Neuronal stem cell (in vitro differentiated cells): ENCODE data around the gene YWHAQ.

ENCODE experiments used
- DNase-seq: peaks from one replicate; pipeline ENCODE4 v3.0.0-alpha.2; 2013; ENCODE audit warnings: low spot score
- H2AFZ ChIP-seq: one replicate; pipeline ENCODE4 v1.6.1; 2013; ENCODE audit warnings: mild to moderate bottlenecking, low read length, inconsistent platforms
- H2AK5ac ChIP-seq: 2 replicates; pipeline ENCODE4 v1.6.1; 2013; ENCODE audit warnings: low read depth, mild to moderate bottlenecking, inconsistent platforms, low read length, moderate library complexity, mixed read lengths
- H2BK120ac ChIP-seq: 2 replicates; pipeline ENCODE4 v1.6.1; 2013; ENCODE audit warnings: low read depth, mild to moderate bottlenecking, inconsistent platforms, low read length, moderate library complexity, mixed read lengths
- H2BK12ac ChIP-seq: one replicate; pipeline ENCODE4 v1.6.1; 2013; ENCODE audit warnings: low read length, inconsistent platforms
- H2BK15ac ChIP-seq: 2 replicates; pipeline ENCODE4 v1.6.1; 2013; ENCODE audit warnings: mild to moderate bottlenecking, low read length, inconsistent platforms, mixed read lengths
- H2BK5ac ChIP-seq: one replicate; pipeline ENCODE4 v1.6.1; 2013; ENCODE audit warnings: inconsistent platforms, mild to moderate bottlenecking, low read length, moderate library complexity
- H3K14ac ChIP-seq: one replicate; pipeline ENCODE4 v1.6.1; 2013; ENCODE audit warnings: low read length, inconsistent platforms
- H3K18ac ChIP-seq: 2 replicates; pipeline ENCODE4 v1.6.1; 2013; ENCODE audit warnings: low read length, inconsistent platforms
- H3K23ac ChIP-seq: 2 replicates; pipeline ENCODE4 v1.6.1; 2013; ENCODE audit warnings: low read depth, mild to moderate bottlenecking, mixed read lengths, low read length, inconsistent platforms; ENCODE audit not compliant: poor library complexity
- H3K27ac ChIP-seq: replicated peaks from 3 replicates; pipeline ENCODE4 v1.5.1; 2013; ENCODE audit warnings: low read length, inconsistent platforms
- H3K27me3 ChIP-seq, 3 experiments: 2 replicates each; pipeline ENCODE4 v1.6.1; 2013; ENCODE audit warnings: low read length in 3 of 3, mild to moderate bottlenecking in 2 of 3, inconsistent platforms in 1 of 3, low read depth in 1 of 3, mixed read lengths in 1 of 3, moderate library complexity in 1 of 3; ENCODE audit not compliant: control insufficient read depth in 3 of 3, insufficient read depth in 3 of 3
- H3K36me3 ChIP-seq, 2 donors: replicated peaks in 1 of 2; 2 replicates each; pipeline ENCODE4 v1.6.1; 2013; ENCODE audit warnings: low read length in 2 of 2; ENCODE audit not compliant: control insufficient read depth in 2 of 2, insufficient read depth in 2 of 2
- H3K4ac ChIP-seq: 2 replicates; pipeline ENCODE4 v1.6.1; 2013; ENCODE audit warnings: inconsistent platforms, mild to moderate bottlenecking, low read length, moderate library complexity
- H3K4me1 ChIP-seq, 2 donors: 1 replicate in 1 of 2; 2 replicates in 1 of 2; pipeline ENCODE4 v1.6.1; 2013; ENCODE audit warnings: low read length in 2 of 2, low read depth in 1 of 2; ENCODE audit not compliant: control insufficient read depth in 2 of 2, insufficient read depth in 1 of 2
- H3K4me2 ChIP-seq: one replicate; pipeline ENCODE4 v1.6.1; 2013; ENCODE audit warnings: mild to moderate bottlenecking, low read length, inconsistent platforms; ENCODE audit not compliant: insufficient read depth, poor library complexity, severe bottlenecking
- H3K4me3 ChIP-seq, 2 donors: 2 replicates each; pipeline ENCODE4 v1.5.1; 2013; ENCODE audit warnings: low read length in 2 of 2, mild to moderate bottlenecking in 2 of 2, inconsistent platforms in 1 of 2, moderate library complexity in 1 of 2
- H3K79me1 ChIP-seq: one replicate; pipeline ENCODE4 v1.6.1; 2013; ENCODE audit warnings: low read depth, mild to moderate bottlenecking, inconsistent platforms, low read length, moderate library complexity
- H3K9ac ChIP-seq: one replicate; pipeline ENCODE4 v1.6.1; 2013; ENCODE audit warnings: mild to moderate bottlenecking, low read depth, low read length, inconsistent platforms; ENCODE audit not compliant: poor library complexity
- H3K9me3 ChIP-seq, 2 donors: replicated peaks in 1 of 2; 2 replicates each; pipeline versions ENCODE3 to v1.6.1; 2013; ENCODE audit warnings: low read length in 2 of 2, mild to moderate bottlenecking in 2 of 2, inconsistent platforms in 1 of 2, low read depth in 1 of 2, mixed read lengths in 1 of 2, moderate library complexity in 1 of 2; ENCODE audit not compliant: control insufficient read depth in 2 of 2, insufficient read depth in 1 of 2
- H4K8ac ChIP-seq: one replicate; pipeline ENCODE4 v1.6.1; 2013; ENCODE audit warnings: low read depth, mild to moderate bottlenecking, inconsistent platforms, low read length, moderate library complexity
- H4K91ac ChIP-seq: one replicate; pipeline ENCODE4 v1.6.1; 2013; ENCODE audit warnings: low read length, low read depth, mild to moderate bottlenecking, inconsistent platforms; ENCODE audit not compliant: poor library complexity
- WGBS, 2 donors: extraction: QIAGEN DNeasy Blood & Tissue Kit; methylation state at CpG; one replicate each; pipeline ENCODE4 v1.1.7; 2013; ENCODE audit warnings: missing lambda C conversion rate in 2 of 2, mixed read lengths in 1 of 2; ENCODE audit not compliant: insufficient read length in 2 of 2, insufficient replicate concordance in 1 of 2; ENCODE audit errors: extremely low coverage in 2 of 2; 5-methylcytosine and 5-hydroxymethylcytosine counted together

The YWHAQ gene

DNA sequence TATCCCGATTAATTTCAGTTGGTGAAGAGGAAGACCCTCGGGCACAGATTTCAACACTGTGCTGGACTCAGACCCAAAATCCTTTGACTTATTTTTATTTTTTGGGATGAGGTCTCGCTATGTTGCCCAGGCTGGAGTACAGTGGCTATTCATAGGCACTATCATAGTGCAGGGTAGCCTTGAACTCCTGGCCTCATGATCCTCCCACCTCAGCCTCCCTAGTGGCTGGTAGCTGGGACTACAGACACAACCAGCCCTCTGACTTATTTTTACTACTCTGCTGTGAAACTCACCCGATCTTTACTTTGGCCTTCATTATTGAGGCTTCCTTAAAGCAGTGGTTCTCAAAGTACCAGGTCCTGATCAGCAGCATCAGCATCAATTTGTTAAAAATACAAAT is 57.0 kb downstream of the YWHAQ start:
- DNase-seq, result no peak
- Histone ChIP-seq H2BK12ac (no peak overlapping the region), H3K4me1 (peaks cover 0 to 2% of the 10 kb centered on the region in 2 donors), H3K9me3 (no peaks in the 10 kb centered on the region), H4K91ac (no peak overlapping the region), H3K36me3 (no peaks in the 10 kb centered on the region), H2AFZ (no peak overlapping the region), H3K27me3 (no peaks in the 10 kb centered on the region), H3K18ac (no peak overlapping the region), H2AK5ac (no peak overlapping the region), H2BK5ac (no peak overlapping the region), H3K27ac (no peak overlapping the region), H3K79me1 (no peaks in the 10 kb centered on the region), H4K8ac (no peak overlapping the region), H3K23ac (no peak overlapping the region), H3K4me3 (no peak overlapping the region), H3K4me2 (no peak overlapping the region), H2BK15ac (no peak overlapping the region), H3K4ac (no peak overlapping the region), H2BK120ac (no peak overlapping the region), H3K14ac (no peak overlapping the region), H3K9ac (no peak overlapping the region)
- WGBS, 2 donors, result no CpG with 5 or more reads among the region's 4 CpGs

DNA sequence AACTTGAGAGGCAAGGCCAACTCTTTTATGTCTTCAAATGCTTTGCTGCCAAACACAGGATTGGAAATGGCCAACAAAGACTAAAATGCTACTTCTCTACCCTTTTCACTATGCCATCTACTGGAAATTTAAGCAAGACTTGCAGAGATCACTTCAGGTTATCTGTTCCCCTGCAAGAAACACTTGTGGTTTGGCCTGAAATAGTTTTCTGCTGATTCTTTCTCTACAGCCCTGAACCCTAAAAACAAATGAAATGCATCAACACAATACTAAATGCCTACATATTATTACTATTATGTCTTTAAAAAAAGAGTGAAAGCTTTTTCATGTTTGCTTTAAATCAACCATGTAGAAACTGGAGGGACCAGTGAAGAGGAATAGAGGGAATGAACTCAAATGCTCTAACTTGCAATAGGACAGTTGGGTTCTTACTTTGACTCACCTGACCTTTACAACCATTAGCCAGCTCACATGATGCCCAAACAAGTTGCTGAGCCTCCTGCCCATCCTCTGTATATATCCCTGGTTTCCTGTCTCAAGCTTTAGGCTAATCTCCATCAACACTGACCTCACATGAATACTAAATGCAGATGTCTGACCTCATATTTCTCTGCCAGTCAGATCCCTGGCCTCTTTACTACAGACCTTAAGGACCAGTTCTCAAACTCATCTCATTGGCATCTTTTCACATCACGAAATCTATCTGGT is 57.6 kb downstream of the YWHAQ start:
- Histone ChIP-seq H3K4me3 (no peak overlapping the region), H3K9me3 (no peaks in the 10 kb centered on the region), H3K14ac (no peak overlapping the region), H3K23ac (no peak overlapping the region), H2BK120ac (no peak overlapping the region), H2BK5ac (no peak overlapping the region), H4K91ac (no peak overlapping the region), H2AK5ac (no peak overlapping the region), H3K4me2 (no peak overlapping the region), H3K36me3 (no peaks in the 10 kb centered on the region), H2AFZ (no peak overlapping the region), H3K27ac (no peak overlapping the region), H3K4ac (no peak overlapping the region), H2BK12ac (no peak overlapping the region), H2BK15ac (no peak overlapping the region), H3K79me1 (no peaks in the 10 kb centered on the region), H3K9ac (no peak overlapping the region), H3K18ac (no peak overlapping the region), H4K8ac (no peak overlapping the region), H3K27me3 (no peaks in the 10 kb centered on the region), H3K4me1 (peaks cover 0 to 2% of the 10 kb centered on the region in 2 donors)
- no CpG with 5 or more reads among the region's 1 CpG for WGBS, 2 donors
- no peak for DNase-seq

DNA sequence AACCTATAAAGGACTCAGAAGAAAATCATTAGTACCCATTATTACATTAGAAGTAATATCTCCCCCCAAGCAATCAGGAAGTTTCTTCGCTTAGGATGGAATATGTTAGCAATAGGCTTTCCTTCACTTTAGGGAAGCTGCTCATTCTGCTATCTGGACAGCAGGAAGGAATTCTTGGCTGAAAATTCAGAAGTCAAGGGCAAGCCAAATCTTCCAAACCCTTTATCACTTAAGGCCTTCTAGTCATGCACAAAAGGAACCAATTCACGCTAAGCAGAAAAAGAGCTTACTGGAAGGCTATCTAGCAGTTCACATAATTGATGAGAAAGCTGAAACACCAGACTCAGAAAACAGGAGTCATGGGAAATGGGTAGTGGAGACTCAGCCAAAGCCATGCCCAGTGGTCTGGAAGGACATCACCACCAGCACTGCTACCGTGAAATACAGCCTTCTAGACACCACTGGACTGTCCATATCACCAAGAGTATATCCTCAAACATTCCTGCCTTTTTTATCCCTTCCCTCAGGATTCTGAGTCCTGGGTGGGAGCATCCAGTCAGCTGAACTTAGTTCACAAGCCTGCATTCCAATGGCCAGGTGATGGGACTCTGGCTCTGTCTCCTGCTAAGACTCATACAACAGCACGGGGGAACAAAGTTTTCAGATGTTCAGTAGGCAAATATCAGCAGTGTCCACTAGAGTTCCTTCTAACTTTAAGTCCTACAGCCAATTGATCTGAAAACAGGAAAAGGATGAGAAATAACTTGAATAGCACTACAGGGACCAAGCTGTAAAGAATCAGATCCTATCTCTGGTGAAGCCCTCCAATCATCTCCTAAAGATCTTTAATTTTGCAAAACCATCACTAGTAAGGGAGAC is 60.4 kb downstream of the YWHAQ start:
- Histone ChIP-seq H4K91ac (no peak overlapping the region), H3K14ac (no peak overlapping the region), H3K27me3 (no peaks in the 10 kb centered on the region), H3K4me2 (no peak overlapping the region), H2BK15ac (no peak overlapping the region), H3K23ac (no peak overlapping the region), H2BK120ac (no peak overlapping the region), H3K9me3 (no peaks in the 10 kb centered on the region), H4K8ac (no peak overlapping the region), H2AFZ (no peak overlapping the region), H3K79me1 (no peaks in the 10 kb centered on the region), H3K27ac (no peak overlapping the region), H3K4ac (no peak overlapping the region), H3K4me1 (peaks cover 0 to 2% of the 10 kb centered on the region in 2 donors), H2BK5ac (no peak overlapping the region), H2AK5ac (no peak overlapping the region), H3K9ac (no peak overlapping the region), H3K4me3 (no peak overlapping the region), H2BK12ac (no peak overlapping the region), H3K36me3 (no peaks in the 10 kb centered on the region), H3K18ac (no peak overlapping the region)
- DNase-seq, result no peak
- WGBS, 2 donors, result no CpG with 5 or more reads among the region's 4 CpGs

DNA sequence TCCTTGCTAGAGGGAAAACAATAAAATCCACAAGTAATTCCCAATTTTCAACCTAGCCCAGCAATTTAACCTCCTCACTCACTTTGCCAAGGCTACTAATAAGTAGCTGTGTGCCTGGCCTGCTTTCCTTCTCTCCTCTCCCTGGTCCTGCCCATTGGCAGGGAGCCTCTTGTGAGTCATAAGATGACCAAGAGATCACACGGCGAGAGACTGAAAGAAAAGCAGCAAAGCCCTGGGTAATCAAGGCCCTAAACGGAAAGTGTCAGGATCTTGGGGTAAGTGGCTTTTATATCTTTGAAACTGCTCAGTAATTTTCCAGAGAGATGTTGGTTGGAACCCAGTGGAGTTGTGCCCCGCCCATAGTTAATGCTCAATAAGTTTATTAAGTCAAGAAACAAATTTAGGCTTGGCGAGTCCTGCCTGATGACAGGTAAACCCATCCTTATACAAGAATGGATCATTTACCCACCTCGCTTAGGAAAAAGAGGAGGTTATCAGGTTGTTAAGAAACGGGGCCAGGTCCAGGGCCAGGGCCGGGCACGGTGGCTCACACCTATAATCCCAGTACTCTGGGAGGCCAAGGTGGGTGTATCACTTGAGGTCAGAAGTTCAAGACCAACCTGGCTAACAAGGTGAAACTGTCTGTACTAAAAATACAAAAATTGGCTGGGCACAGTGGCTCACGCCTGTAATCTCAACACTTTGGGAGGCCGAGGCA is 65.2 kb downstream of the YWHAQ start:
- Histone ChIP-seq H3K27ac (no peak overlapping the region), H3K27me3 (no peaks in the 10 kb centered on the region), H3K23ac (no peak overlapping the region), H3K14ac (no peak overlapping the region), H3K4me1 (no peaks in the 10 kb centered on the region), H3K9ac (no peak overlapping the region), H2AK5ac (no peak overlapping the region), H3K9me3 (no peaks in the 10 kb centered on the region), H2AFZ (no peak overlapping the region), H4K91ac (no peak overlapping the region), H3K4ac (no peak overlapping the region), H3K79me1 (no peaks in the 10 kb centered on the region), H2BK5ac (no peak overlapping the region), H2BK120ac (no peak overlapping the region), H3K4me2 (no peak overlapping the region), H4K8ac (no peak overlapping the region), H2BK15ac (no peak overlapping the region), H3K36me3 (peaks cover 2 to 4% of the 10 kb centered on the region in 2 donors), H3K18ac (no peak overlapping the region), H2BK12ac (no peak overlapping the region), H3K4me3 (no peak overlapping the region)
- WGBS, 2 donors, result no CpG with 5 or more reads among the region's 11 CpGs
- no peak for DNase-seq
